Left renal cortex interstitium (tissue), 4 donors: Measurements from ENCODE around the gene TBC1D1. TPM values are rescaled to one million over a fixed set of nuclear protein-coding genes. Genes with fewer than 3 reads are reported as not detected.

Experiments used
- DNase-seq, 4 donors: peaks; one replicate each; pipeline ENCODE4 v3.0.0-alpha.2; 2013; ENCODE audit warnings: low read depth in 4 of 4, low spot score in 2 of 4, missing footprints in 1 of 4
- polyA plus RNA-seq, 4 donors: library from polyadenylated mRNA; unstranded; fragments of 120-200 nt; gene quantifications; one replicate each; pipeline ENCODE4 v1.2.1, GENCODE V29; 2013; ENCODE audit not compliant: insufficient read length in 4 of 4

Gene TBC1D1, protein sequence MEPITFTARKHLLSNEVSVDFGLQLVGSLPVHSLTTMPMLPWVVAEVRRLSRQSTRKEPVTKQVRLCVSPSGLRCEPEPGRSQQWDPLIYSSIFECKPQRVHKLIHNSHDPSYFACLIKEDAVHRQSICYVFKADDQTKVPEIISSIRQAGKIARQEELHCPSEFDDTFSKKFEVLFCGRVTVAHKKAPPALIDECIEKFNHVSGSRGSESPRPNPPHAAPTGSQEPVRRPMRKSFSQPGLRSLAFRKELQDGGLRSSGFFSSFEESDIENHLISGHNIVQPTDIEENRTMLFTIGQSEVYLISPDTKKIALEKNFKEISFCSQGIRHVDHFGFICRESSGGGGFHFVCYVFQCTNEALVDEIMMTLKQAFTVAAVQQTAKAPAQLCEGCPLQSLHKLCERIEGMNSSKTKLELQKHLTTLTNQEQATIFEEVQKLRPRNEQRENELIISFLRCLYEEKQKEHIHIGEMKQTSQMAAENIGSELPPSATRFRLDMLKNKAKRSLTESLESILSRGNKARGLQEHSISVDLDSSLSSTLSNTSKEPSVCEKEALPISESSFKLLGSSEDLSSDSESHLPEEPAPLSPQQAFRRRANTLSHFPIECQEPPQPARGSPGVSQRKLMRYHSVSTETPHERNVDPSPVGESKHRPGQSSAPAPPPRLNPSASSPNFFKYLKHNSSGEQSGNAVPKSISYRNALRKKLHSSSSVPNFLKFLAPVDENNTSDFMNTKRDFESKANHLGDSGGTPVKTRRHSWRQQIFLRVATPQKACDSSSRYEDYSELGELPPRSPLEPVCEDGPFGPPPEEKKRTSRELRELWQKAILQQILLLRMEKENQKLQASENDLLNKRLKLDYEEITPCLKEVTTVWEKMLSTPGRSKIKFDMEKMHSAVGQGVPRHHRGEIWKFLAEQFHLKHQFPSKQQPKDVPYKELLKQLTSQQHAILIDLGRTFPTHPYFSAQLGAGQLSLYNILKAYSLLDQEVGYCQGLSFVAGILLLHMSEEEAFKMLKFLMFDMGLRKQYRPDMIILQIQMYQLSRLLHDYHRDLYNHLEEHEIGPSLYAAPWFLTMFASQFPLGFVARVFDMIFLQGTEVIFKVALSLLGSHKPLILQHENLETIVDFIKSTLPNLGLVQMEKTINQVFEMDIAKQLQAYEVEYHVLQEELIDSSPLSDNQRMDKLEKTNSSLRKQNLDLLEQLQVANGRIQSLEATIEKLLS (N-terminal part only)
- 100 to 1,000 TPM; 179 to 192 (median 184) TPM for polyA plus RNA-seq

DNA sequence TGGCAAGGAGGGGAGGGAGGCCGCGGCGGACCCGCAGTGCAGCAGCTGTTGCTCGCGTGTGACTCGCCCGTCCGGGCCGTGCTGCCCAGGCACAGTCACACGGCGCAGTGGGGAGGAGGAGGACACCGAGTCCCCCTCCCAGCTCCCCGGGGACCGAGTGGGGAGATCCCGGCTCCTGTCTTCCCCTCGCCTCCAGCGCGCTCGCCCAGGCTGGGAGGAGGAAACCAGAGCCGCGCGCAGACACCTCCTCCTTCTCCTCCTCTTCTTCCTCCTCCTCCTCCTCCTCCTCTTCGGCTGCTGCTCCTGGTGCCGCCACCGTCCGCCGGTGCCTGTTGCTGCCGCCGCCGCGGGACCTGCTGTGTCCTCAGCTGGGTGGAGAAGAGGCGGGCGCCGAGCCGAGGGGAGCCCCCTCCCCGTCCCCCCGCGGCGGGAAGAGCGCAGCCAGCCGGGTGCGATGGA lies at the start of gene TBC1D1:
TBC1D1 (plus strand) TSS at position 284 of the 459 bp plus-strand sequence. CDS start 11,012 bp downstream, outside the sequence.
- DNase-seq, result peak in 2 of 4 donors; percentile 15 to 18

DNA sequence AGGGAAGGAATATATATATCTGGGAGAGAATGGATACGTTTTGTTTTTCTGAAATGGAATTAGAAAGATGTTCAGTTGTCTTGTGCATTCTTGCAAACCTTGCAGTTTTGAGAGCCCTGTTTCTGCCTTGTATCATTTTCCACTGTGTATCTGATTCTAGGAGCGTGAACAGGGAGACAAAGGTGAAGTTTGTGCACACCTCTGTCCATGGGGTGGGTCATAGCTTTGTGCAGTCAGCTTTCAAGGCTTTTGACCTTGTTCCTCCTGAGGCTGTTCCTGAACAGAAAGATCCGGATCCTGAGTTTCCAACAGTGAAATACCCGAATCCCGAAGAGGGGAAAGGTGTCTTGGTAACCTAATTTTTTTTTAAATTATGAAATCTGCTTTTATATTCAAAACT lies 46.7 kb upstream of the TBC1D1 start:
- no peak for DNase-seq

DNA sequence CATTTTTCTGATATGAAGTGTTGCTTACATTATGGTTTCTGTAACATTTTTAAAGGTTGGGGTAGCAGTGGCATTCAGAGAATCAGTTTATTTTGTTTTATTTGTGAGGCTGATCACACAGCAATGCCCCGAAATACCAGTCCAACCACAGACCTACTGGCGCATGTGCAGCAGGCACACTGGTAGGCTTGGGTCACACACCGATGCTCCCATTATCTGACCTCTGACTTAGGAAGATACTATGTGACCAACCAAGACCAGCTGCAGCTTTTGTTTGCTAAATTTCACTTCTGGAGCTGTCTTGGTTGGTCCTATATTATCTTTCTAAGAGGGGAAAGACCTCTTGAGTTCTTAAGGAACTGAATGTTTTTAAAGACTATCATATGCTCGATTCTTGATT lies 45.7 kb upstream of the TBC1D1 start:
- no peak for DNase-seq

DNA sequence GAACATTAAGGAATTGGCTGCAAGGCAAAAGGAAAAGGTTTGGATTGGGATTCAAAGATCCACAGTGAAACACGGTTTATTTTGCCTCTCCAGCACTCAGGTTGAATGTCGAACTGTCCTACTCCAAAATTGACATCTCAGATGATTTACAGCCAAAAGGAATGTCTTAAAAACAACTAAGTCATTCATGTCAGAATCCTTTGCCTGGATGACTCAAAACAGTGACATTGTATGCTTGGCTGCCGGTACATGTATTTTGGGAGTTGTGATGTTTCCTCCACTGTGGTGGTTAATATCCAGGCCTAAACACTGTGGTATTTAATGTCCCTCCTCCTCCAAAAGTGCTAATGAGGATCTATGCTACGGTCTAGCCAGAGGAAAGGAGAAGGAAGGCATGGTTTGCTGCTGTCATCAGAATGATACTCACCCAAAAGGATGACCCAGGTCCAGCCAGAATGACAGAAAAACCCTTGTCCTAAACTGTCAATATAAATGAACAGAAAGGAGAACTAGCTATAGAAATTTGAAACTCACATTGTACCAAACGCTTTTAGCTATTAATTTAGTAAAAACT lies 43.5 kb upstream of the TBC1D1 start:
- DNase-seq, result no peak

DNA sequence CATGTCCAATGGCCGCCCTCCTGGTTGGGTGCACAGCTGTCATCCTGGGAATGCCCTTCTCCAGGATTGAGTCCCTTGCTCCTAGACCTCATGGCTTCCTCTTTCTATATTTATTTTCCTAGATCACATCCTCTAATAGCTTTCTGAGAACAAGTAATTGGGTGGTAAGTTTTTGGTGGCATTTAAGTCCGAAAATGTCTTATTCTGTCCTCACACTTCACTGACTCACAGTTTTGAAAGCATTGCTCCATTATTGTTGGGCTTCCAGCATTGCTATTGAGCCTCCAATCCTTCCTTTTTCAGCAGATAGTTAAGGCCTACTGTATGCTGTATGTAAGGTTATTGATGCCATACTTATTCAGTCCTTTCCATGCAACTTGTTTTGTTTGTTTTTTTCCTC lies 38.5 kb upstream of the TBC1D1 start:
- DNase-seq, result no peak

DNA sequence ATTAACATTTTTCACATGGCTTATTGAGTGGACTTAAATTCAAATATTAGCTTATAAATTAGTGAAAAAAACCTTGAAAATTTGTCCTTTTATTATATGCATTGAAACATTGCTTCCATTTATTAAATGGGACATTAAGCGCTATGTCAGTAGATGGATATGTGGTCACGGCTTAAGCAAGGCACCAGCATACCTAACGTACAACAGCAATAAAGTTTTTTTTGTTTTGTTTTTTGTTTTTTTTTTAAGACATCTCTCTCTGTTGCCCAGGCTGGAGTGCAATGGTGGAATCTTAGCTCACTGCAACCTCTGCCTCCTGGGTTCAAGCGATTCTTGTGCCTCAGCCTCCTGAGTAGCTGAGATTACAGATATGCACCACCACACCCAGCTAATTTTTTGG lies 32.8 kb upstream of the TBC1D1 start:
- DNase-seq, result no peak

DNA sequence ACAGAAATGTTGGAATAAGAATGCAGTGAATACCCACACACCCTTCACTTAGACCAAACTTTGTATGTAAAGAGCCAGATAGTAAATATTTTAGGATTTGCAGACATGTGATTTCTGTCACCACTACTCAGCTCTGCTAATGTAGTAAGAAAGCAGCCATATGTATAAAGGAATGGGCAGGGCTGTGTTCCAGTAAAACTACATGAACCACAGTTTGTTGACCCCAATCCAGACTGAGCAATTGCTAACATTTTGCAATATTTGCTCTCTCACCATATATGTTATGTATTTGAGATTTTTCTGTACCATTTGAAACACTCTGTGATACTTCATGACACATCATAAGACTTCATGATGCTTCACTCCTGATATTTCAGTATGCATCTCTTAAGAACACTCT lies 32.0 kb upstream of the TBC1D1 start:
- DNase-seq, result no peak

DNA sequence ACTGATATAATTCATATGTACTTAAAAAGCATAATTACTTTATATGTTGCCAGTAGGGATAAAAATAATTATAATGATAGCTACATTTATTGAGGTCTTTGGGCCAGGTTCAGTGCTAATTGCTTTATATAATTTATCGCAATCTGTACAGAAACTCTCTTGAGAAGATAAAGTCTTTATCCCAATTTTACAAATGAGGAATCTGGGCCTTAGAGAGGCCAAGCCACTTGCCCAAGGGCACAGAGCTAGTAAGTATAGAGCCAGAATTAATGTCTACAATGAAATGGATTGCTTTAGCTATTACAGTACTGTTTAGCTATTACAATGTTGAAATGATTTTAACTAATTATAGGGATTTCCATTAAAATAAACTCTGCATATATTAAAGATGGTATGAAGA lies 30.6 kb upstream of the TBC1D1 start:
- DNase-seq, result no peak

DNA sequence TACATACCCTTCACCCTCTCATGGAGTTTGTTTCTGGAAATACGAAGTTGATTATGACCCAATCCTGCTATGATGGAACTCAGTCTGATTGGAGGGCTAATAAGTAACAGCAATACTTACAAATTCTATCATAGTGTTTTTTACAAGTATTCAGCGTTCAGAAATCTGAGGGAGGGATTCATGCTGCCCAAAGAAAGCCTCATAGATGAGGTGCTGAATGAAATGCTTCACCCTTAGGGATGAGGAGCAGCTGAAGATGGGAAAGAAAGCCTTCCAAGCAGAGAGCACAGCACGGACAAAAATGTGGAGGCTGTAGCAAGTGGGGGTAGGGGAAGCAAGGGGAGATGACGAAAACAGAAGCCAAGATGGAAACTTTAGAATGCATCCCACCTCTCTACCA lies 27.9 kb upstream of the TBC1D1 start:
- no peak for DNase-seq

DNA sequence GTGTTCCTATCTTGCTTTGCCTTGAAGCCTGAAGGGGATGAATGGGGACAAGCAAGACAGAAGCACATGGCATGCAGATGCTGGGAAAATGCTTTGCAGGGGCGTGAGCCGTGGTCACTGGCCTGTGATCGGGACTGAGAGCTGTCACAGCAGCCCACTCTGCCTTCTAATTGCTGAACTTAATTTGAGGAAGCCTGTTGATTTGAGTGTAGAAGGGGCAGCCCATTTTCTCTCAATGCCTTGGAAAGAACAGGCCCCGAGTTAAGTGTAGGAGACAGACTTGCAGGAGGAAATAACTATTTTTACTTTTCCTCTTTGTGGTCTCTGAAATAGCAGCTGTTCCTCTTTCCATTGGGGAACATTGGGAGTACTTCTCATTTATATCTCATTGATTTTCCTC lies 26.1 kb upstream of the TBC1D1 start:
- no peak for DNase-seq

DNA sequence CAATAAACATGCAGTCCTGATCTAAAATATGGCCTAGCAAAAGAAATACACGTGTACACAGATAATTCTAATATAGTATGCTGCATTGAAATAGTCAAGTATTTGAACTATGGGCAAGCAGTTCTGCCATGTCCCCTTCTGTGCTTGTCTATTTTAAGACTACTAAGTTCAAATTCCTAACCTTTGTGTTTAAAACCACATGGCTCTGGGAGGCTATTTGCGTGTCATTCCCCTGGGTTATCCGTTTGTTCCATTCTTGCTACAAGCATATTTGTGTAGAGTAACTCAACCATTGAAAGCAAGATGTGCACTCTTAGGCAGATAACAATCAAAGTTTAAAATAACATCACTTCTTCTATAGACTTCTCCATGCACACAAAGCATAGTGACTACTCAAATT lies 25.4 kb upstream of the TBC1D1 start:
- no peak for DNase-seq

DNA sequence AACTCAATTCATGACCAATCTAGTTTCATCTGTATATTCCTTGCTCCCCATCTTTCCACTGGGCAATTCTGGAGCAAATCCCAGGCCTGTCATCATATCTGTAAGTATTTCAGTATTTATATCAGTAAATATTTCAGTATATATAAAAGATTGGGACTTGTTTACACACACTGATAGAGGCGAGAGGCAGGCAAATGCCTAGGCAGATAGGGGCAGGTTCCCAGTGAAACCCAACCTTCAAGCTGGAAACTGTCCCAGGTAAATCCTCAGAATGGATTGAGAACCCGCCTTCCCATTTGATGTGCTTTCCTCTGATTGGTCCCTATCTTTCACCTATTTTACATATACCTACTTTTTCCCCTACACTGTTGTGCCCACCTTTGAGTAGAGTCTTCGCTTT lies 23.8 kb upstream of the TBC1D1 start:
- DNase-seq, result no peak

DNA sequence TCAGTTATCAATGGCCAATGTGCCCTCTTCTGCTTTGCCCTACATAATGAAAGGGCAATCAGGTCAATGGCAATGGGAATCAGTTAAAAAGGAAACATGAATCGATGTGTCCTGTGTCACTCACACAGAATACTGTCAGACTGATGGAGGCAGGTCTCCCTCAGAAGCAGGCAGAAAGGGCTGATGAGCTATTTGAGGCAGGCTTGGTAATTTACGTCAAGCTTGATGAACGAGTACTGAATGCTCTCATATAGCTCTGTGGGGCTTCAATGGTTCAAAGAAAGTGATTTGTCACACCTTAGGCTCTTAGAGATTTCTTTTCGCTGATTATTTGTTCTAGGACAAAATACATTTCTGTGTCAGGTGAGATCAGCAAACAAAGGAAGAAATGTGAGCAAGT lies 22.6 kb upstream of the TBC1D1 start:
- DNase-seq, result no peak

DNA sequence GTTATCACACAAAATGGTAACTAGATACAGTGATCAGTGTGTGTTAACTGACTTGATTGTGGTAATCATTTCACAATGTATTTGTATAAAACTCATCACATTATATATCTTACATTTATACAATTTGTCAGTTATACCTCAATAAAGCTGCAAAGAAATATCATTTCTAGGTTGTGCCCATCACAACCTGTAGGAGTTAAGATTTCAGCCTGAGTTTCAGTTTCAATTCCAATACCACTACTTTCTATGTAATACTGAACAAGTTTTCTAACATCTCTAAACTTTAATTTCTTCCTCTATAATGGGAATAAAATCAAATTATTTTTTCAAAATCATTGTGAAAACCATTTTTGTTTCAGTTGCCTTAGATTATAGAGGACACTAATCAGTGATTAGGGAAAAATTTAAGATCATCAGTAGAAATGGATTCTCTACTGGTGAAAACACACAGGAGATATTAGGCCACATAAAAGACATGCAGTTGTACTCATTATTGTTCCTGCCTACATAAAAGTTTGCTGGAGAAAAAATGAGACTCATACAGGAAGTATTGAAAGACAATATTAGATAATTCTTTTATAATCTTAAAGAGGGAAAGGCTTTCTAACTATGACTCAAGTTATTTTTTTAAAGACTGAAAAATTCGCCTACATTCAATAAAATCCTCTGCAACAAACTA lies 18.4 kb upstream of the TBC1D1 start:
- no peak for DNase-seq

DNA sequence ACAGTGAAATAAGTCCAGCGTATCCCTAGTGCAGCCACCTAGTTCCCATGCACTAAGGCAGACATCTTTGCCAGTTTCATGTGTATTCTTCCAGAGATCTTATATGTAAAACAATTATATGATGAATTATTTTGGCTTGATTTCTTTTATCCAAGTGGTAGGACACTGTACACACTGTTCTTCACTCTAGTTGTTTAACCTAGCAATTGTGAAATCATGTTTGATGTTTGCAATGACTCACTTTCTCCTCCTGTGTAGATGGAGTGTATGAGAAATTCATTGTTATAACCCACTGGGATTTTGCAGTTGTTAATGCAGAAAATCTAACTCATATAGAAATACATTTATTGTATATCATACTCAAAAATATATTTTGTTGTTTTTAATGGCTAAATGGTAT lies 17.5 kb upstream of the TBC1D1 start:
- no peak for DNase-seq

DNA sequence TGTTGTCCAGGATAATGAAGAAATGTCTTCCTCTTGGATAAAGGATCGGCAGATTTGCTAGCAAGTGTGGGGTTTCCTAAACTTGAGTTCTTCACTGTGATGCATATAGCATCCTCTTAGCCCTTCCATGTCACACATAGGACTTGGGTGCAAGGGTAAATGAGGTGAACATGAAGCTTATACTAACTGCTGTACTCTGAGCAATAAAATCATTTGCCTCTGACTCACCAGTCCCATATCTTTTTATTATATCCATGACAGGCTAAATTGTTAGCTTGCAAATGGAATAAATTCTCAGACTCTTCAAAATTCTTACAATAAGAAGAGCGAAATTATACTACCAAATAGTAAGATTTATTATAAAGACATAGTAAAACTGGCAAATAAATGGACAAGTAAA lies 14.7 kb upstream of the TBC1D1 start:
- no peak for DNase-seq

DNA sequence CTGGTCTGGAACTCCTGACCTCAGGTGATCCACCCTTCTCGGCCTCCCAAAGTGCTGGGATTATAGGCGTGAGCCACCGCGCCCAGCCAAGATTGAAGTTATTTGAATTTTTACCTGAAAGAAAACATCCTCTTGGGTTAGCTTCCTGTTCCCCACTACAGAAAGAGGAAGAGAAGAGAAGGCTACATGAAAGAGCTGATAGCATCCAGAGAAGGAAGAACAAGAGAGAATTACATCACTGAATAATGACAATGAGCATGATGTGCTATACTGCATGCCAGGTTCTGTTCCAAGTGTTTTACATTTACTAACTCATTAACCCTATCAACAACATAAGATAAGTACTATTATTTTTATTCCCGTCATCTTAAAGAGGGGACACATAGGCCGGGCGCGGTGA lies 11.5 kb upstream of the TBC1D1 start:
- no peak for DNase-seq

DNA sequence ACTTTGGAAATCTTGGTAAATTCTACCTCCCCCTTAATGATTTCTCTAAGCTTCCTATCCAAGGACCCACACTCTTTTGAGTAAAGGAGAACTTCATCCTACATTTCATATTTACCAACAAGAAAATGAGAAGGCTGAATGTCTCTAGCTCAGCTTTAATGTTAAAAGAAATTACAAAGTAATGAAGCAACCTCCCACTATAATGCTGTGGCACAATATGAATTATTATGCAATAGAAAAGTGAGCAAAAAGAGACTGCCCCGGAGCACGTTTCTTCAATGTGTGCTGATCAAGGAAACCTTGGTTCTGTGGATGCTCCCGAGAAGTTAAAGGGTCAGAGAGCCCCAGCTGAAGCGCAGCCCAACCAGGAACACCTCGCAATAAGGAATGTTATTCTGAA lies 9.1 kb upstream of the TBC1D1 start:
- DNase-seq, result no peak

DNA sequence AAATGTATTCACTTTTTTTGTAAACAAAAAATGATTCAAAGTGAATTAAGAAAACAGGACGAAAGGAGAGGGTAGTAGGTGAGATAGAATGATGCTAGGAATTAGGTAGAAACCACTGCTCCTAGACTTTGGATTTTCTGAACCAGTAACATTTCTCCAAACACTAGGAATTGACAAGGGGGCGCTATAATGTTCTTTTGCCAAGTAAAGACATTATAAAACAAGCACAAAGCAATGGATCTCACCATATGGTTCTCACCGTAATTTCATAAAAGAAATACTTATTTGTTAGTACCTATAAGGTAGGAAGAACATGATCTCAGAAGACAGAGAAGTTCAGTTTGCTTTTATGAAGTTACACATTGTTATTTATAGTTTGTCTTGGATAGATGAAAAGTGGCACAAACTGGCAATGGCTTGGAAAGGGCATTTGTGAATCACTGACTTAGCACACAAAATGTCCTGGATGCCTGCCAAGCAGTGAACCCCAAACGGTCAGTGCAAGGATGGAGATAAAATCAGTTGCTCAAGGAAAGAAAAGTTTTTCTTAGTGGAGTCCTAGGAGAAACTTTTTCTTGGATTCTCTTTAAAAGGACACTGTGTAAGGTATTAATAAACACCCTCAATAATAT lies 8.1 kb upstream of the TBC1D1 start:
- no peak for DNase-seq
